HepG2 (cell line): ENCODE measurements around the gene HDGFL2. TPM values are rescaled to one million over a fixed set of nuclear protein-coding genes. Genes with fewer than 3 reads are reported as not detected.
A peak's percentile ranks its signal among the peaks of the same experiment; 100 is the strongest.

Experiments used
- CHD2 ChIP-seq: IDR thresholded peaks from 2 replicates; pipeline ENCODE4 v1.6.1; 2011; ENCODE audit warnings: low read depth, low read length, improper control_type of control experiment
- DNMT1 ChIP-seq: sonication (generic); formaldehyde crosslinking; IDR thresholded peaks from 2 replicates; pipeline ENCODE4 v1.5.1; 2020; ENCODE audit warnings: mild to moderate bottlenecking, missing genetic modification reagents
- FOXA1 ChIP-seq, 2 experiments: fragments of 450-650 bp in 1 of 2; sonication (generic) in 1 of 2; formaldehyde crosslinking in 1 of 2; IDR thresholded peaks; 2 replicates each; pipeline versions ENCODE4 v1.4.0 to v1.6.1; 2016 to 2020; ENCODE audit warnings: missing genetic modification reagents in 1 of 2
- FOXP1 ChIP-seq, 2 experiments: fragments of 450-650 bp in 1 of 2; IDR thresholded peaks; 2 replicates each; pipeline ENCODE4 v1.6.1; 2017 to 2018; ENCODE audit warnings: antibody characterized with exemption in 1 of 2
- GLI4 ChIP-seq: sonication (generic); formaldehyde crosslinking; IDR thresholded peaks from 2 replicates; pipeline ENCODE4 v1.5.1; 2020; ENCODE audit warnings: missing genetic modification reagents, mild to moderate bottlenecking, moderate library complexity, borderline replicate concordance
- JUNB ChIP-seq: sonication (generic); formaldehyde crosslinking; IDR thresholded peaks from 2 replicates; pipeline ENCODE4 v1.8.0; 2022; ENCODE audit warnings: missing genetic modification reagents, mild to moderate bottlenecking, borderline replicate concordance
- LBX2 ChIP-seq: sonication (generic); formaldehyde crosslinking; IDR thresholded peaks from 2 replicates; pipeline ENCODE4 v1.5.0; 2020; ENCODE audit warnings: missing genetic modification reagents, mild to moderate bottlenecking, borderline replicate concordance
- MBD4 ChIP-seq: IDR thresholded peaks from 2 replicates; pipeline ENCODE4 v1.6.1; 2012; ENCODE audit warnings: low read length, inconsistent platforms, borderline replicate concordance
- NFE2L2 ChIP-seq: fragments of 150-350 bp; IDR thresholded peaks from 2 replicates; pipeline ENCODE4 v1.6.1; 2014; ENCODE audit warnings: low read length
- RBFOX2 ChIP-seq: fragments of 200-400 bp; formaldehyde crosslinking; IDR thresholded peaks from 2 replicates; pipeline ENCODE4 v1.6.1; 2017; ENCODE audit warnings: low read depth, mild to moderate bottlenecking, low read length
- SALL2 ChIP-seq: sonication (generic); formaldehyde crosslinking; IDR thresholded peaks from 2 replicates; pipeline ENCODE4 v1.8.1; 2023; ENCODE audit warnings: mild to moderate bottlenecking, missing genetic modification reagents, inconsistent platforms
- ZFY ChIP-seq: sonication (generic); formaldehyde crosslinking; IDR thresholded peaks from 2 replicates; pipeline ENCODE4 v1.4.0; 2020; ENCODE audit warnings: missing genetic modification reagents
- ZNF280D ChIP-seq: sonication (generic); formaldehyde crosslinking; IDR thresholded peaks from 2 replicates; pipeline ENCODE4 v1.5.1; 2020; ENCODE audit warnings: mild to moderate bottlenecking, missing genetic modification reagents
- ZNF615 ChIP-seq: sonication (generic); formaldehyde crosslinking; IDR thresholded peaks from 2 replicates; pipeline ENCODE4 v1.5.0; 2020; ENCODE audit warnings: mild to moderate bottlenecking, missing genetic modification reagents, borderline replicate concordance
- ZNF709 ChIP-seq: sonication (generic); formaldehyde crosslinking; IDR thresholded peaks from 2 replicates; pipeline ENCODE4 v1.5.0; 2020; ENCODE audit warnings: mild to moderate bottlenecking, missing genetic modification reagents
- ZNF788 ChIP-seq: sonication (generic); formaldehyde crosslinking; IDR thresholded peaks from 2 replicates; pipeline ENCODE4 v1.5.0; 2020; ENCODE audit warnings: mild to moderate bottlenecking, missing genetic modification reagents, borderline replicate concordance
- ZNF841 ChIP-seq: sonication (generic); formaldehyde crosslinking; IDR thresholded peaks from 2 replicates; pipeline ENCODE4 v1.8.1; 2023; ENCODE audit warnings: missing genetic modification reagents, borderline replicate concordance
- ZSCAN29 ChIP-seq: sonication (generic); formaldehyde crosslinking; conservative IDR thresholded peaks from 2 replicates; pipeline ENCODE4 v1.4.0; 2020; ENCODE audit warnings: mild to moderate bottlenecking, missing genetic modification reagents
- polyA plus RNA-seq, 8 experiments: library from polyadenylated mRNA; depleted of rRNA in 3 of 8; stranded (reverse) in 7 of 8; unstranded in 1 of 8; fragments of >200 nt; fragmentation: Illumina TruSeq in 4 of 8; extraction: Trizol in 4 of 8; gene quantifications; 2 replicates each; pipeline versions ENCODE4 v1.2.1 to v1.2.3, GENCODE V29; 2011 to 2016; ENCODE audit warnings: low read depth in 4 of 8, missing spikeins in 1 of 8, mixed read lengths in 1 of 8; ENCODE audit not compliant: insufficient read depth in 1 of 8
- total RNA-seq, 5 experiments: library from RNA; depleted of rRNA; stranded (reverse); fragments of >200 nt; fragmentation: Illumina TruSeq; extraction: Trizol; gene quantifications; 2 replicates each; pipeline ENCODE4 v1.2.3, GENCODE V29; 2016; ENCODE audit warnings: low read depth in 1 of 5
- TF ChIP-seq, protein P1 (sequence below): sonication (generic); formaldehyde crosslinking; IDR thresholded peaks from 2 replicates; pipeline ENCODE4 v1.4.0; 2020; ENCODE audit warnings: mild to moderate bottlenecking, missing genetic modification reagents
- TF ChIP-seq, protein P2 (sequence below): sonication (generic); formaldehyde crosslinking; IDR thresholded peaks from 2 replicates; pipeline ENCODE4 v1.4.0; 2020; ENCODE audit warnings: mild to moderate bottlenecking, missing genetic modification reagents, borderline replicate concordance

HDGFL2 gene
- total and polyA plus RNA-seq, 2 of the 13 experiments (the other 11 are each of a cell fraction or from before 2014, with no cell fraction given) = 20.0 to 51.1 TPM

GRCh38 chr19:4457654-4458395 is 14.3 kb upstream of the HDGFL2 start, which contains the start of gene UBXN6 (continued):
- TF ChIP-seq ZNF841 (CRISPR knock-in tag) (no peak), ZSCAN29 (CRISPR knock-in tag) (no peak), FOXA1 (IDR thresholded peaks at IDR 0.05) (no peak), FOXA1 (CRISPR knock-in tag; IDR thresholded peaks at IDR 0.05) (peak; percentile 46; the same call in 1 of the 2 replicates), MBD4 (no peak), FOXP1 (IDR thresholded peaks at IDR 0.05) (no peak), FOXP1 (CRISPR knock-in tag; IDR thresholded peaks at IDR 0.05) (0 out of 2 replicates have a peak, but pooled peaks have one; percentile 17), GLI4 (CRISPR knock-in tag) (no peak), RBFOX2 (peak; percentile 50), CHD2 (peak; percentile 32; the same call in 1 of the 2 replicates), ZFY (CRISPR knock-in tag) (peak; percentile 38; the same call in 1 of the 2 replicates), ZNF280D (CRISPR knock-in tag) (no peak), SALL2 (CRISPR knock-in tag) (no peak; the same call in 1 of the 2 replicates), ZNF615 (CRISPR knock-in tag) (no peak), DNMT1 (no peak), ZNF788 (CRISPR knock-in tag) (peak; percentile 91; the same call in 1 of the 2 replicates), ZNF709 (no peak), NFE2L2 (no peak), LBX2 (CRISPR knock-in tag) (no peak), JUNB (no peak)
- TF ChIP-seq, protein P1, sequence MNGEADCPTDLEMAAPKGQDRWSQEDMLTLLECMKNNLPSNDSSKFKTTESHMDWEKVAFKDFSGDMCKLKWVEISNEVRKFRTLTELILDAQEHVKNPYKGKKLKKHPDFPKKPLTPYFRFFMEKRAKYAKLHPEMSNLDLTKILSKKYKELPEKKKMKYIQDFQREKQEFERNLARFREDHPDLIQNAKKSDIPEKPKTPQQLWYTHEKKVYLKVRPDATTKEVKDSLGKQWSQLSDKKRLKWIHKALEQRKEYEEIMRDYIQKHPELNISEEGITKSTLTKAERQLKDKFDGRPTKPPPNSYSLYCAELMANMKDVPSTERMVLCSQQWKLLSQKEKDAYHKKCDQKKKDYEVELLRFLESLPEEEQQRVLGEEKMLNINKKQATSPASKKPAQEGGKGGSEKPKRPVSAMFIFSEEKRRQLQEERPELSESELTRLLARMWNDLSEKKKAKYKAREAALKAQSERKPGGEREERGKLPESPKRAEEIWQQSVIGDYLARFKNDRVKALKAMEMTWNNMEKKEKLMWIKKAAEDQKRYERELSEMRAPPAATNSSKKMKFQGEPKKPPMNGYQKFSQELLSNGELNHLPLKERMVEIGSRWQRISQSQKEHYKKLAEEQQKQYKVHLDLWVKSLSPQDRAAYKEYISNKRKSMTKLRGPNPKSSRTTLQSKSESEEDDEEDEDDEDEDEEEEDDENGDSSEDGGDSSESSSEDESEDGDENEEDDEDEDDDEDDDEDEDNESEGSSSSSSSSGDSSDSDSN (CRISPR knock-in tag) = peak; percentile 32; the same call in 1 of the 2 replicates
- TF ChIP-seq, protein P2, sequence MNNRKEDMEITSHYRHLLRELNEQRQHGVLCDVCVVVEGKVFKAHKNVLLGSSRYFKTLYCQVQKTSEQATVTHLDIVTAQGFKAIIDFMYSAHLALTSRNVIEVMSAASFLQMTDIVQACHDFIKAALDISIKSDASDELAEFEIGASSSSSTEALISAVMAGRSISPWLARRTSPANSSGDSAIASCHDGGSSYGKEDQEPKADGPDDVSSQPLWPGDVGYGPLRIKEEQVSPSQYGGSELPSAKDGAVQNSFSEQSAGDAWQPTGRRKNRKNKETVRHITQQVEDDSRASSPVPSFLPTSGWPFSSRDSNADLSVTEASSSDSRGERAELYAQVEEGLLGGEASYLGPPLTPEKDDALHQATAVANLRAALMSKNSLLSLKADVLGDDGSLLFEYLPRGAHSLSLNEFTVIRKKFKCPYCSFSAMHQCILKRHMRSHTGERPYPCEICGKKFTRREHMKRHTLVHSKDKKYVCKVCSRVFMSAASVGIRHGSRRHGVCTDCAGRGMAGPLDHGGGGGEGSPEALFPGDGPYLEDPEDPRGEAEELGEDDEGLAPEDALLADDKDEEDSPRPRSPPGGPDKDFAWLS (CRISPR knock-in tag) = no peak
